ENCODE measurements around the gene S100P. TPM values are rescaled to one million over a fixed set of nuclear protein-coding genes. Genes with fewer than 3 reads are reported as not detected.
"Not testable (repeated sequence)": the region's sequence is repeated elsewhere in the genome, so short reads cannot be mapped to it uniquely, and the experiment has no call there.

S100P gene
- total RNA-seq, 2 donors from 2014 or later = 18.0 to 84.6 TPM

DNA sequence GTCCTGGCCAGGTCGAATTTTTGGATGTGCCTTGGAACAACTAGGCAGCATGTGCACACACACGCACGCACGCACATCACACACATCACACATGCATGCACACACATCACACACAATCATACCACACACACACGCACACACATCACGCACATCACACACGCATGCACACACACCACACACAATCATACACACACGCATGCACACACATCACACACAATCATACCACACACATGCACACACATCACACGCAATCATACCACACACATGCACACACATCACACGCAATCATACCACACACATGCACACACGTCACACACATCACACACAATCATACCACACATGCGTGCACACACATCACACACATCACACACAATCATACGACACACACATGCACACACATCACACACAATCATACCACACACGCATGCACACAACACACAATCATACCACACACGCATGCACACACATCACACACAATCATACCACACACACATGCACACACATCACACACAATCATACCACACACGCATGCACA, 31.8 kb downstream of the S100P start:
- not testable (repeated sequence) for H3K4me3 Mint-ChIP-seq; H3K36me3 Mint-ChIP-seq (ENCODE audit: insufficient read depth in 2 of 2); H3K9me3 Mint-ChIP-seq; ATAC-seq (replicated peaks in 1 of 2); H3K27me3 Mint-ChIP-seq (ENCODE audit: low read depth); H3K27ac Mint-ChIP-seq; DNase-seq
- H3K4me1 Mint-ChIP-seq (ENCODE audit: low read depth) = peaks cover 14% of the 10 kb centered on the region

DNA sequence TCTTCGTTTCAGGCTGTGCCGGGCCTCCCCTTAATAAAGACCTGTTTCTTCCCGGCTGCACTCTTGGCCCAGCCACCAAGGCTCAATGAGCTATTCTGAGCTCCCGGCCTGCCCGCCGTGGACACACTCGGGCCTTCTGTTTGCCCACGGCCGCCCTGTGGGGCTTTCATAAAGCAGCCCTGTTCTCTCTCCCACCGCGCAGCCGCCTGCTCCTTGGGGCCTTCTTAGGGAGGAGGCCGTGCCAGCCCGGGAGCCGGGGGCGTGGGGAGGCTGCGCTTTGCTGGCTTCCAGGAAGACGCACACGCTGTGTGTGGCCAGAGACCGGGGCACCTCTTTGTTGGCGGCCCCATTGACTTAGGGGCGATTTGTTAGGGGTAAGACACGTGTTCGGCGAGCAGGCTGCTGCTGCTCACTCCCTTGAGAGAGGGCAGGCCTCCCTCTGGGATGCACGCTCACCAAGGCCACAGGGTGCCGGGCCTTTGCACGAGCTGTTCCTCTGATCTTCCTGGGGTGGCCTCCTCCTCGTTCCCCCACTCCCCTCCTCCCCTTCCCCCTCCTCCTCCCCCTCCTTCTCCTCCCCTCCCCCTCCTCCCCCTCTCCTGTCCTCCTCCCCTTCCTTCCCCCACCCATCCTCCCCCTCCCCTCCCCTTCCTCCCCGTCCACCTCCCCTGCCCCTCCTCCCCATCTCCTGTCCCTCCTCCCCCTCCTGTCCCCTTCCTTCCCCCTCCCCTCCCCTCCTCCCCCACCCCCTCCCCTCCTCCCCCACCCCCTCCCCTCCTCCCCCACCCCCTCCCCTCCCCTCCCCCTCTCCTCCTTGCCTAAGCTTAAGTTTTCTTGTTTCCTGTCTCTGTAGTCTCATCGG, 33.6 kb downstream of the S100P start:
- ATAC-seq (replicated peaks in 1 of 2) = no peak
- Mint-ChIP-seq H3K36me3 (ENCODE audit: insufficient read depth in 2 of 2) (no peaks in the 10 kb centered on the region), H3K27ac (no peak overlapping the region), H3K4me1 (ENCODE audit: low read depth) (peaks cover 11% of the 10 kb centered on the region), H3K9me3 (no peaks in the 10 kb centered on the region), H3K4me3 (no peak overlapping the region), H3K27me3 (ENCODE audit: low read depth) (no peaks in the 10 kb centered on the region)
- DNase-seq = no peak

GRCh38 chr4:6727943-6728250, 34.2 kb downstream of the S100P start:
- DNase-seq = no peak
- Mint-ChIP-seq H3K27me3 (ENCODE audit: low read depth) (no peaks in the 10 kb centered on the region), H3K9me3 (no peaks in the 10 kb centered on the region), H3K27ac (no peak overlapping the region), H3K4me3 (no peak overlapping the region), H3K4me1 (ENCODE audit: low read depth) (peaks cover 11% of the 10 kb centered on the region), H3K36me3 (ENCODE audit: insufficient read depth in 2 of 2) (no peaks in the 10 kb centered on the region)
- no peak for ATAC-seq (replicated peaks in 1 of 2)

DNA sequence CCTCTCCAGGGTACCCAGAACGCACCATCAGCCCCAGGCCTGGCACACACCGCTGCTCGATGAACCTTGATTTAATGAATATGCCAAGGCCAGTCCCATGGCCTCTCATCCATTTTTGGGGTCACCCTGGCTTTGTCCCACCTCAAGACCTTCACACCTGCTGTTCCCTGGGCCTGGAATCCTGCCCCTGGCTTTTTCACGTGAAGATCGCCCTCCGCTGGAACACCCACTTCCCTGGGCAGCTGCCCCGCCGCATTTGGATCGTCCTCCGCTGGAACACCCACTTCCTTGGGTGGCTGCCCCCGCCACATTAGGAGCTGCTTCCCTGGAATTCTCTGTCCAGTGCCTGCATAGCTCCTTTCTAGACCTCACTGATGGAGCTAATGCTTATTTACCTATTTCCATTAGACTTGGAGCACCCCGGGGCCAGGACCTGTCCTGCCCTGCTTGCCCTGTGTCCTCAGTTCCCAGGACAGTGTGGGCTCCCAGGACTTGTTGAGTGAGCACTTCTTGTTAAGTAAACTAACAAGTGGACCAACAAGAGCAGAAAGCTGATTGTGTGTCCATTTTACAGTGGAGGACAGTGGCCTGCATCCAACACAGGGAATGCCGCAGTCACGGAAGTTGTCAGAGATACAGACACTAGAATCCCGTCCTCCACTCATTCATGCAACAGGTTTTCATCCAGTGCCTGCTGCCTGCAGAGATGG, 34.8 kb downstream of the S100P start:
- DNase-seq = no peak
- Mint-ChIP-seq H3K27ac (peak overlapping the region; percentile 44), H3K36me3 (ENCODE audit: insufficient read depth in 2 of 2) (no peaks in the 10 kb centered on the region), H3K4me1 (ENCODE audit: low read depth) (peaks cover 11% of the 10 kb centered on the region), H3K9me3 (no peaks in the 10 kb centered on the region), H3K4me3 (no peak overlapping the region), H3K27me3 (ENCODE audit: low read depth) (no peaks in the 10 kb centered on the region)
- no peak for ATAC-seq (replicated peaks in 1 of 2)

DNA sequence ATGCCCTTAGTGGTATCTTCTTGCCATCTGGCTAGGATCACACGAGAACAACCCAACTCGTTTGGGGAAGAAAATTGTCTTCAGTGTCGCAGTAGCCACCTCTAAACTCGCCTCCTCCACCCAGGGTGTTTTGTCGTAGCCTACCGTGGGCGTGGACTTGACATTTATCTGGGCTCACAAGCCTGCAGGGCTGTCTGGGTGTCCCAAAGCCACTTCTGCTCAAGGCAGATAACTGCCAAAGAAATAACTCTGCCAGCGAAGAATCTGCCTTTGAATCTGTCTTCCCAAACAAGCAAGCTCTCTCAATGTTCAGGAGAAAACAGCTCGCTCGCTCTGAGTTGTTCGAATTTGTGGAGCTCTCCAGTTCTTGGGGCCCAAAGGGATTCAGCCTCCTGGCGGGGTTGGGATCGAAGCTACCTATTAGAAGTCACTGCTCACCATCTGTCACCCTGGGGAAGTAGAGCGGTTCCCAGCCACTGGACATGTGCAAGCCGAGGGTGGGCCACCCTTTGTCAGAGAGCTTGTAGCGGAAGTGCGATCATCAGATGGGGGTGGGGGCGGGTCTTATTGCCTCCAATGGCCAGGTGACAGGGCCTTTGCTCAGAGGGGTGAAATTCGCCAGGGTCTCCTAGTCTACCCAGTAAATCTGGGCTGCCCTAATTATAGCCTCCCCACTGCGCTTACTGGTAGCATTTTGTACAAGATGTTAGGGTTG, 37.1 kb downstream of the S100P start:
- H3K4me3 Mint-ChIP-seq = no peak overlapping the region
- no peaks in the 10 kb centered on the region for H3K9me3 Mint-ChIP-seq
- no peak overlapping the region for H3K27ac Mint-ChIP-seq
- no peak for ATAC-seq (replicated peaks in 1 of 2)
- H3K36me3 Mint-ChIP-seq (ENCODE audit: insufficient read depth in 2 of 2) = no peaks in the 10 kb centered on the region
- H3K4me1 Mint-ChIP-seq (ENCODE audit: low read depth) = peaks cover 11% of the 10 kb centered on the region
- no peaks in the 10 kb centered on the region for H3K27me3 Mint-ChIP-seq (ENCODE audit: low read depth)
- no peak for DNase-seq

- Mint-ChIP-seq H3K27me3 (ENCODE audit: low read depth) (no peaks in the 10 kb centered on the region), H3K4me1 (ENCODE audit: low read depth) (peaks cover 11% of the 10 kb centered on the region), H3K36me3 (ENCODE audit: insufficient read depth in 2 of 2) (no peaks in the 10 kb centered on the region), H3K27ac (no peak overlapping the region), H3K9me3 (no peaks in the 10 kb centered on the region), H3K4me3 (no peak overlapping the region)
- ATAC-seq (replicated peaks in 1 of 2) = no peak
- DNase-seq = no peak
Measured at GRCh38 chr4:6731318-6731675, 37.6 kb downstream of the S100P start.

GRCh38 chr4:6731780-6732179, 38.1 kb downstream of the S100P start:
- Mint-ChIP-seq H3K4me3 (no peak overlapping the region), H3K36me3 (ENCODE audit: insufficient read depth in 2 of 2) (no peaks in the 10 kb centered on the region), H3K4me1 (ENCODE audit: low read depth) (peaks cover 11% of the 10 kb centered on the region), H3K9me3 (no peaks in the 10 kb centered on the region), H3K27ac (no peak overlapping the region), H3K27me3 (ENCODE audit: low read depth) (no peaks in the 10 kb centered on the region)
- no peak for ATAC-seq (replicated peaks in 1 of 2)
- no peak for DNase-seq

- Mint-ChIP-seq H3K4me1 (ENCODE audit: low read depth) (peaks cover 10% of the 10 kb centered on the region), H3K36me3 (ENCODE audit: insufficient read depth in 2 of 2) (no peaks in the 10 kb centered on the region), H3K4me3 (no peak overlapping the region), H3K27ac (no peak overlapping the region), H3K27me3 (ENCODE audit: low read depth) (no peaks in the 10 kb centered on the region), H3K9me3 (no peaks in the 10 kb centered on the region)
- DNase-seq = no peak
- ATAC-seq (replicated peaks in 1 of 2) = no peak
Measured at GRCh38 chr4:6732441-6733357, 39.0 kb downstream of the S100P start.

DNA sequence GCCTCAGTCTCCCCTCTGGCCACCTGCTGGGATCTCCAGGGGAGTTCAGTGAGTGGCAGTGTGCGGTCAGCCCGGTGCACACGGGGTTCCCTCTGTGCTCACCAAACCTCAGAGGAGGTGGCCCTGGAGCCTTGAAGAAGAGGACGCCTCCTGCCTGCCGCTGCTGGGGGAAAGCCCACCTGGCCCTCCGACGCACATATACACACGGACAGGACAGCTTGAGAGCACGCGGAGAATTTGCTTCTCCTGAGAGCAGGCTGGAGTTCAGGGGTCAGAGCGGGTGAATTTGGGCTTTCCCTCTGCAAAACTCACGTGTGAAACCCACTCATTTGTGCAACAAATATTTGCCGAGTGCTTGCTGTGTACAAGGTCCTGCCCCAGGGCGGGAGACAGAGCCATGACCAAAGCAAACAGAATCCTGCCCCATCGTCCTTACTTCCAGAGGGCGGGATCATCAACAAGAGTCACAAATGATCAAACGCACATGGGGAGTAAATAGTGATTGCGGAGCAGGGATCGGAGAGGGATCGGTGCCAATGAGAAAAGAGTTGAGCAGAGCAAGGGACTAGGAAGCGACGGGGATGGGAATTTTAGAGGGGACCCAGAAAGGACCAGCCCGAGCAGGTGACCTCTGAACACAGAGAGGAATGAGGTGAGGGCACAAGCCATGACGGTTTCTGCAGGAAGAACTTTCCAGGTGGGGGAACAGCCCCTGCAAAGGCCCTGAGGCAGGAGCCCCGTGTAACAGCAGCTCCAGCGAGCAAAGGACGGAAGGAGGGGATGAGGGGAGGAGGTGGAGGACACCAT, 39.9 kb downstream of the S100P start:
- ATAC-seq (replicated peaks in 1 of 2) (no peak), DNase-seq (no peak)
- no peak overlapping the region for H3K4me3 Mint-ChIP-seq
- H3K27ac Mint-ChIP-seq = no peak overlapping the region
- H3K9me3 Mint-ChIP-seq = no peaks in the 10 kb centered on the region
- peaks cover 1% of the 10 kb centered on the region for H3K4me1 Mint-ChIP-seq (ENCODE audit: low read depth)
- H3K36me3 Mint-ChIP-seq (ENCODE audit: insufficient read depth in 2 of 2) = no peaks in the 10 kb centered on the region
- H3K27me3 Mint-ChIP-seq (ENCODE audit: low read depth) = no peaks in the 10 kb centered on the region

DNA sequence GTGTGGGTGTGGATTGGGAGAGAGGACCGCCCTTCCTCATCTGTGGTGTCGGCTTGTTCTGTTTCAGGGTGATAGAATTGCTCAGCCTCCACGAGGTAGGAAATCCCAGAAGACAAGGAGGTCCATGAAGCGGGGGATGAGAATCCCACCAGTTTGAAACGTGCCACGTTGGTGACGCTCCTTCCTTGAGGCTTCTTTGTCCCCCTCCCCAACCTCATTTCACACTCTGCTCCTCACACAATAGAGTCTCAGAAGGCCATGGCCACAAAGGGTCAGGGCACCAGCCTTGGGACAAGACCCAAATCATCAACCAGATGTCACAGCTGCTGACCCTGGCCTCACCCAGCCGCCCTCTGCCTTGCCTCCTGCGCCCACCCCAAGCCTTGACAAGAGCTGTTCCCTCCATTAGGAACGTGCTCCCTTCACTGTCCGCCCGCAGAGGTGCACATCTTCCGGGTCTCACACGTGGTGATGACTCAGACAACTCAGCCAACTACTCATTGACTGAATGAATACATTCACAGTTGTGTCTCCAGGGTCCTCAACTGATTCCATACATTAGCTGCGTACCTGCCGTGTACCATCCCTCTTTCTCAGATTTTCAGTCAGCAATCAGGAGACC, 40.6 kb downstream of the S100P start:
- ATAC-seq (replicated peaks in 1 of 2) (no peak), DNase-seq (no peak)
- Mint-ChIP-seq H3K4me3 (no peak overlapping the region), H3K27me3 (ENCODE audit: low read depth) (no peaks in the 10 kb centered on the region), H3K36me3 (ENCODE audit: insufficient read depth in 2 of 2) (no peaks in the 10 kb centered on the region), H3K4me1 (ENCODE audit: low read depth) (no peaks in the 10 kb centered on the region), H3K9me3 (no peaks in the 10 kb centered on the region), H3K27ac (no peak overlapping the region)

DNA sequence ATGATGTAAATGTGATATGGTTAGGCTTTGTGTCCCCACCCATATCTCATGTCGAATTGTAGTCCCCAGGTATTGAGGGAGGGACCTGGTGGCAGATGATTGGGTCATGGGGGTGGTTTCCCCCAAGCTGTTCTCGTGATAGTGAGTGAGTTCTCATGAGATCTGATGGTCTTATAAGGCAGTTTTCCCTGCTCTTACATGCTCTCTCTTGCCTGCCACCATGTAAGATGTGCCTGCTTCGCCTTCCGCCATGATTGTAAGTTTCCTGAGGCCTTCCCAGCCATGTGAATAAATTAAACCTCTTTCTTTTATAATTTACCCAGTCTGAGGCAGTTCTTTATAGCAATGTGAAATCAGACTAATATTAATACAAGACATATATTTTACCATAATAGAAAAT, 46.2 kb downstream of the S100P start:
- ATAC-seq (replicated peaks in 1 of 2) = no peak
- H3K36me3 Mint-ChIP-seq (ENCODE audit: insufficient read depth in 2 of 2) = no peaks in the 10 kb centered on the region
- no peaks in the 10 kb centered on the region for H3K27me3 Mint-ChIP-seq (ENCODE audit: low read depth)
- no peak for DNase-seq
- no peak overlapping the region for H3K27ac Mint-ChIP-seq
- H3K9me3 Mint-ChIP-seq = peaks cover 0 to 2% of the 10 kb centered on the region in 2 donors
- H3K4me1 Mint-ChIP-seq (ENCODE audit: low read depth) = peaks cover 5% of the 10 kb centered on the region
- no peak overlapping the region for H3K4me3 Mint-ChIP-seq
